ENCODE results near the gene PCNX4. TPM values are rescaled to one million over a fixed set of nuclear protein-coding genes. Genes with fewer than 3 reads are reported as not detected.

The PCNX4 gene
- total RNA-seq, 2 experiments from 2014 or later: 27.0 to 27.6 TPM

GRCh38 chr14:60101786-60102185 is 10.1 kb downstream of the PCNX4 start:
- ChIA-PET POLR2A (no interaction called here), CTCF (interaction anchor here (0.6 kb wide), 1 partner anchor 137 kb away, joined by 3 read pairs; no protein-coding TSS in a partner anchor)
- ATAC-seq (no peak), DNase-seq (no peak)
- peaks cover 24% of the 10 kb centered on the region for H3K4me1 Mint-ChIP-seq
- intact Hi-C loops (cut with DNase I, micrococcal nuclease): no loop called here
- no peak overlapping the region for H3K27ac Mint-ChIP-seq
- no peaks in the 10 kb centered on the region for H3K9me3 Mint-ChIP-seq (ENCODE audit: low read depth)
- no peak overlapping the region for H3K4me3 Mint-ChIP-seq
- peaks cover 32% of the 10 kb centered on the region for H3K36me3 Mint-ChIP-seq (ENCODE audit: low read depth)
- no peaks in the 10 kb centered on the region for H3K27me3 Mint-ChIP-seq

GRCh38 chr14:60102389-60102788 is 10.7 kb downstream of the PCNX4 start:
- Mint-ChIP-seq H3K4me1 (peaks cover 24% of the 10 kb centered on the region), H3K27me3 (no peaks in the 10 kb centered on the region), H3K4me3 (no peak overlapping the region), H3K9me3 (ENCODE audit: low read depth) (no peaks in the 10 kb centered on the region), H3K27ac (no peak overlapping the region), H3K36me3 (ENCODE audit: low read depth) (peaks cover 31% of the 10 kb centered on the region)
- ATAC-seq: no peak
- DNase-seq: no peak
- ChIA-PET CTCF (no interaction called here), POLR2A (no interaction called here)
- intact Hi-C loops (cut with DNase I, micrococcal nuclease): no loop called here

DNA sequence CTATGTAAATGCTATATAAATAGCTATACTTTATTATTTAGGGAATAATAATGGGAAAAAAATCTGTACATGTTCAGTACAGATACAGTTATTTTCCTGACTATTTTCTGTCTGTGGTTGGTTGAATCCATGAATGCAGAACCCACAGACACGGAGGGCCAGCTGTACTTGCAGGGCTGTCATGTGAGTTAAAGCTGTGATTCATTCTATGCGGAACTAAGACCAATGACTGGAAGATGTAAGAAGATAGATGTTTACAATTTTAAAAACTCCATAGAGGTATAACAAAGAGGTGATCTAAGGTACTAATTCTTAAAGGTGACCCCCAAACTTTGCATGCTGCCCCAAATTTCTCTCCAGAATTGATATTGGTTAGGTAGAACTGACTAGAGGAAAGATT is 14.6 kb downstream of the PCNX4 start:
- intact Hi-C loops (cut with DNase I, micrococcal nuclease): no loop called here
- ChIA-PET CTCF (no interaction called here), POLR2A (no interaction called here)
- Mint-ChIP-seq H3K4me3 (no peak overlapping the region), H3K27me3 (no peaks in the 10 kb centered on the region), H3K4me1 (peaks cover 12% of the 10 kb centered on the region), H3K27ac (no peak overlapping the region), H3K36me3 (ENCODE audit: low read depth) (peaks cover 30% of the 10 kb centered on the region), H3K9me3 (ENCODE audit: low read depth) (no peaks in the 10 kb centered on the region)
- ATAC-seq (no peak), DNase-seq (no peak)

DNA sequence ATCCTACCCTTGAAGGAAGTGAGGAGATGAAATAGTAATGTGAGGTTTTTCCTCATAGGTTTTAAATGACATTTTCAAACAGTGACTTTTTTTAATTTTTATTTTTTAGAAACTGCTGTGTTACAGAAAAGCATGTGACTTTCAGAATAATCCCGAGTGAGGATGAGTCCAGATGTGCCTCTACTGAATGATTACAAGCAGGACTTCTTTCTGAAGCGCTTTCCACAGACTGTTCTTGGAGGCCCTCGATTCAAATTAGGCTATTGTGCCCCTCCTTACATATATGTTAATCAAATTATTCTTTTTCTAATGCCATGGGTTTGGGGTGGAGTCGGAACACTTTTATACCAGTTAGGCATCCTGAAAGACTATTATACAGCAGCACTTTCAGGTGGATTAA is 15.8 kb downstream of the PCNX4 start:
- intact Hi-C loops (cut with DNase I, micrococcal nuclease): no loop called here
- POLR2A ChIA-PET: no interaction called here
- DNase-seq (no peak), ATAC-seq (no peak)
- Mint-ChIP-seq H3K27me3 (no peaks in the 10 kb centered on the region), H3K27ac (no peak overlapping the region), H3K9me3 (ENCODE audit: low read depth) (no peaks in the 10 kb centered on the region), H3K4me1 (peaks cover 10% of the 10 kb centered on the region), H3K36me3 (ENCODE audit: low read depth) (peaks cover 30% of the 10 kb centered on the region), H3K4me3 (no peak overlapping the region)
- CTCF ChIA-PET: no interaction called here

DNA sequence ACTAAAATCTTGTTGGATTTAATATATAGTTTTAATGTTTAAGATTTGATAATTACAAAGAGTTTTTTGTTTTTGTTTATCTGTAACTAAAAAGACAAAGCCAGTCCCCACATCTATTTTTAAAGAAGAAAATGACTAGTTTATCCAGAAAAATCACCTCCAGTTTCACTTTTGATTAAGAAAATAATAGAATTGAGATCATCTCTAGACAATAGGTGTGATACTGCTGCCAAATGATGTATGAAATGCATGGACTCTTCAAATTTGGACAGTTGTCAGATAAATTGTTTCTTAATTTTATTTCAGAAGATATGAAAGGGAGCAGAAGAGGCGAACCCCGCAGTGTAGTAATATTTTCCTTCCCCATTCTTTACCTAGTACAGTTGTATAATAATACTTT is 20.0 kb downstream of the PCNX4 start:
- Mint-ChIP-seq H3K36me3 (ENCODE audit: low read depth) (peaks cover 34% of the 10 kb centered on the region), H3K27ac (no peak overlapping the region), H3K4me1 (no peaks in the 10 kb centered on the region), H3K9me3 (ENCODE audit: low read depth) (no peaks in the 10 kb centered on the region), H3K27me3 (no peaks in the 10 kb centered on the region), H3K4me3 (no peak overlapping the region)
- ChIA-PET CTCF (no interaction called here), POLR2A (no interaction called here)
- intact Hi-C loops (cut with DNase I, micrococcal nuclease): no loop called here
- DNase-seq (no peak), ATAC-seq (no peak)

DNA sequence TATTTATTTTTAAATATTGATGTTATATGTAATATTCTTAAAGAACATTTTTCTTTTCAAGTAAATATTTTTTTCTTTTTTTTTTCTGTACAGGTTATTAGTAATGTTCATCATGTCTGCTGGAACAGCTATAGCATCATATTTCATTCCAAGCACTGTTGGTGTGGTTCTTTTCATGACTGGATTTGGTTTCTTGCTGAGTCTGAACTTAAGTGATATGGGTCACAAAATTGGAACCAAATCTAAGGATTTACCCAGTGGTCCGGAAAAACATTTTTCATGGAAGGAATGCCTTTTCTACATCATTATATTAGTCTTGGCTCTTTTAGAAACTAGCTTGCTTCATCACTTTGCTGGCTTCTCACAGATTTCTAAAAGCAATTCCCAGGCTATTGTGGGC is 23.2 kb downstream of the PCNX4 start:
- POLR2A ChIA-PET: no interaction called here
- no peak for DNase-seq
- Mint-ChIP-seq H3K27ac (no peak overlapping the region), H3K27me3 (no peaks in the 10 kb centered on the region), H3K36me3 (ENCODE audit: low read depth) (peaks cover 30% of the 10 kb centered on the region), H3K4me1 (no peaks in the 10 kb centered on the region), H3K4me3 (no peak overlapping the region), H3K9me3 (ENCODE audit: low read depth) (no peaks in the 10 kb centered on the region)
- CTCF ChIA-PET: no interaction called here
- ATAC-seq: no peak
- intact Hi-C loops (cut with DNase I, micrococcal nuclease): no loop called here

DNA sequence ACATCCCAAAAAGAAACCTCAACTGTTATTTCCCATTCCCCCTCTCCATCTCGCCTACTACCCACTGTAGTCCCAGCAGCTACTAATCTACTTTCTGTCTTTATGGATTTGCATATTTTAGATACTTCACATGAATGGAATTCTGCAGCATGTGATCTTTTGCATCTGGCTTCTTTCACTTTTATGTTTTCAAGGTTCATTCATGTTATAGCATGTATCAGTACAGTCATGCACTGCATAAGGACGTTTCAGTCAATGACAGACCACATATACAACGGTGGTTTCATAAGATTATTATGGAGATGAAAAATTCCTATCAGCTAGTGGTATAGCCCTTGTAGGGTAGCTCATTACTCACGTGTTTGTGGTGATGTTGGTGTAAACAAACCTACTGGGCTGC is 24.5 kb downstream of the PCNX4 start:
- intact Hi-C loops (cut with DNase I, micrococcal nuclease): no loop called here
- Mint-ChIP-seq H3K27me3 (no peaks in the 10 kb centered on the region), H3K27ac (no peak overlapping the region), H3K4me3 (no peak overlapping the region), H3K36me3 (ENCODE audit: low read depth) (peaks cover 38% of the 10 kb centered on the region), H3K4me1 (no peaks in the 10 kb centered on the region), H3K9me3 (ENCODE audit: low read depth) (no peaks in the 10 kb centered on the region)
- no peak for ATAC-seq
- ChIA-PET POLR2A (no interaction called here), CTCF (no interaction called here)
- no peak for DNase-seq

DNA sequence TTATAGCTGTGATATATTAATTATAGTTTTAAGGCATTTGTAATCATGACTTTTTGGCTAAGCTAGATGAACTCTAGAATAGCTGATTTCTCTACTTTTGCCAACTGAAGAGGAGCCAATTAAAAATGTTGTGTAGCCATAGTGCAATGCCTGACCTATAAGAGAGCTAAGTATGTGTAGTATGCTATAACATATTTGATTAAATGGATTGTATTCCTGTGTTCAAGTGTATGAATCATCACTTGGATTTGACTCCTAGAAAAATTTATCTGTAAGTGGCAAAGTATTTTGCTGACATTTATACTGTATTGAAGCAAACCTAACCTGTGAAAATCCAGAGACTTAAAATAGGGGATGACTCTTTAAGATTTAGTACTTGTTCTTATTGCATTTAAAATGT is 34.2 kb downstream of the PCNX4 start:
- POLR2A ChIA-PET: no interaction called here
- CTCF ChIA-PET: no interaction called here
- Mint-ChIP-seq H3K27me3 (no peaks in the 10 kb centered on the region), H3K9me3 (ENCODE audit: low read depth) (no peaks in the 10 kb centered on the region), H3K27ac (no peak overlapping the region), H3K36me3 (ENCODE audit: low read depth) (peaks cover 66% of the 10 kb centered on the region), H3K4me1 (no peaks in the 10 kb centered on the region), H3K4me3 (no peak overlapping the region)
- DNase-seq (no peak), ATAC-seq (no peak)
- intact Hi-C loops (cut with DNase I, micrococcal nuclease): no loop called here

DNA sequence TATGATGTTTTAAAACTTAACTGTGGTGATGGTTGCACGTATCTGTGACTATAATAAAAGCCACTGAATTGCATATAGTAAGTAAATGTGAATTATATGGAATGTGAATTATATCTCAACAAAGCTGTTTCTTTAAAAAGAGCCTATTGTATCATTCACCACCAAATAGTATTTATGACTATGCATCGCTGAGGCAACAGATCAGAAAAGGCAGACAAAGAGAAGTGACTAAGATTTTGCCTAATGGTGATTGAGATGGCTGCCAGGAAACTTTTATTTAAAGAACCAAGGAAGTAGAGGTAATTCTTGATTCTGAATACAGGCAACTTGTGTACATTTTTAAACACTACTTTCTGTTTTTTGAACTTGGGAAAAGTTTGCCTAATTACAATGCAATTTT is 41.8 kb downstream of the PCNX4 start:
- no peaks in the 10 kb centered on the region for H3K4me1 Mint-ChIP-seq
- ATAC-seq: no peak
- H3K27ac Mint-ChIP-seq: no peak overlapping the region
- ChIA-PET POLR2A (no interaction called here), CTCF (no interaction called here)
- H3K27me3 Mint-ChIP-seq: no peaks in the 10 kb centered on the region
- no peaks in the 10 kb centered on the region for H3K9me3 Mint-ChIP-seq (ENCODE audit: low read depth)
- no peak for DNase-seq
- H3K4me3 Mint-ChIP-seq: no peak overlapping the region
- peaks cover 26% of the 10 kb centered on the region for H3K36me3 Mint-ChIP-seq (ENCODE audit: low read depth)
- intact Hi-C loops (cut with DNase I, micrococcal nuclease): no loop called here

GRCh38 chr14:60134702-60135101 is 43.0 kb downstream of the PCNX4 start:
- intact Hi-C loops (cut with DNase I, micrococcal nuclease): no loop called here
- Mint-ChIP-seq H3K9me3 (ENCODE audit: low read depth) (no peaks in the 10 kb centered on the region), H3K4me3 (no peak overlapping the region), H3K4me1 (no peaks in the 10 kb centered on the region), H3K36me3 (ENCODE audit: low read depth) (peaks cover 22% of the 10 kb centered on the region), H3K27ac (no peak overlapping the region), H3K27me3 (no peaks in the 10 kb centered on the region)
- DNase-seq (no peak), ATAC-seq (no peak)
- ChIA-PET CTCF (no interaction called here), POLR2A (no interaction called here)

DNA sequence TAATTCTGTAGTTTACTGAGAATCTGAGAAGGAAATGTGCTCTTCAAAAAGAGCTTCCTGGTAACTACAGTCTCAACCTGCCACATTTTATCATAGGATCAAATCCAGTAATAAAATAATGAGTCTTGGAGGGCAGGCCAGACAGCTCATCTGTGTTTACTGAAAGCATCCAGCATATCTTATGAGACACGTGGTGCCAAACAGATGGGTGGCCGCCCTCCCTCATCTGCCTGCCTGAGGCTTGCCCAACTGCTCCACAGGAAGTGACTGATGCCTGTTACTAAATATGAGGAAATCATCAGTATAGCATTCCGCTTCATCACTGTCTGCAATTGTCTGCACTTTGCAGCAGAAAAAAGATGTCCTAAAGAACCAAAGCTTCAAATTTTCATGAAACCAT is 60.0 kb downstream of the PCNX4 start:
- Mint-ChIP-seq H3K4me3 (no peak overlapping the region), H3K9me3 (ENCODE audit: low read depth) (no peaks in the 10 kb centered on the region), H3K36me3 (ENCODE audit: low read depth) (peaks cover 33% of the 10 kb centered on the region), H3K27me3 (no peaks in the 10 kb centered on the region), H3K4me1 (peaks cover 36% of the 10 kb centered on the region), H3K27ac (peak overlapping the region; percentile 70)
- peak; percentile 83 for DNase-seq
- ChIA-PET CTCF (interaction anchor here (0.7 to 1.4 kb wide), 6 partner anchors 8 to 187 kb away, joined by 3 to 4 read pairs (median 3); partner anchors contain the start of gene DHRS7), POLR2A (interaction anchor here (1.2 kb wide), 1 partner anchor 13 kb away, joined by 4 read pairs; the partner anchor contains the start of gene DHRS7)
- intact Hi-C loops (cut with DNase I, micrococcal nuclease): loop anchor here in 1 of 2 experiments (2.0 kb wide), 1 partner anchor 59 kb away; no protein-coding TSS in a partner anchor
- ATAC-seq: peak; percentile 99

GRCh38 chr14:60153991-60154390 is 62.3 kb downstream of the PCNX4 start:
- intact Hi-C loops (cut with DNase I, micrococcal nuclease): no loop called here
- Mint-ChIP-seq H3K36me3 (ENCODE audit: low read depth) (peaks cover 31% of the 10 kb centered on the region), H3K27me3 (no peaks in the 10 kb centered on the region), H3K4me1 (peaks cover 53% of the 10 kb centered on the region), H3K9me3 (ENCODE audit: low read depth) (no peaks in the 10 kb centered on the region), H3K27ac (no peak overlapping the region), H3K4me3 (no peak overlapping the region)
- DNase-seq (no peak), ATAC-seq (no peak)
- POLR2A ChIA-PET: no interaction called here
- CTCF ChIA-PET: interaction anchor here (0.7 to 1.3 kb wide), 3 partner anchors 11 to 112 kb away, joined by 3 to 4 read pairs (median 3); partner anchors contain the start of gene DHRS7

DNA sequence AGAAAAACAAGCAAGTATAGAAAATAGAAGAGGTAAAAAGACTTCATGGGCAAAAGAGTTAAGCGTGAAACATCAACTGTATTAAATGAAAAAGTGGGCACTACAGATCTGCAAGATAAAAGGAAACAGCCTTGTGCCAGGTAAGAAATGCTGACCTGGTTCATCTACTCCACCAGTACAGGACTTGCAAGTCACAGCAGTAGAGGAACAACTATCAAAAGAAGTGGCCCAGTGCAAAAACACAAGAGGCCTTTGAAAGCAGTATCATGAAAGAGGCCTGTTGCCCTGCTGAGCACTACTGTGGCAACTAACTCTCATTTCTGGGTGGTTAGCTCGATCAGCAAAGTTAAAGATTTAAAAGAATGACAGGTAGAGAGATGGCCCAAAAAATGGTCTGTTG is 62.9 kb downstream of the PCNX4 start:
- Mint-ChIP-seq H3K27ac (peak overlapping the region; percentile 11), H3K4me1 (peaks cover 60% of the 10 kb centered on the region), H3K36me3 (ENCODE audit: low read depth) (peaks cover 28% of the 10 kb centered on the region), H3K9me3 (ENCODE audit: low read depth) (no peaks in the 10 kb centered on the region), H3K4me3 (no peak overlapping the region), H3K27me3 (no peaks in the 10 kb centered on the region)
- CTCF ChIA-PET: interaction anchor here (0.6 to 1.3 kb wide), 2 partner anchors 29 to 111 kb away, joined by 3 read pairs; no protein-coding TSS in a partner anchor
- DNase-seq (no peak), ATAC-seq (no peak)
- intact Hi-C loops (cut with DNase I, micrococcal nuclease): no loop called here
- POLR2A ChIA-PET: no interaction called here

Measured in activated CD4-positive, alpha-beta T cell treated with anti-CD3 and anti-CD28 coated beads for 36 hours (primary cell).